HepG2 (cell line): ENCODE measurements around the gene TNK1. TPM values are rescaled to one million over a fixed set of nuclear protein-coding genes. Genes with fewer than 3 reads are reported as not detected.

Experiments used
- BRD4 ChIP-seq: sonication (generic); formaldehyde crosslinking; IDR thresholded peaks from 2 replicates; pipeline ENCODE4 v1.4.0; 2020; ENCODE audit warnings: missing genetic modification reagents
- CC2D1A ChIP-seq: sonication (generic); formaldehyde crosslinking; IDR thresholded peaks from 2 replicates; pipeline ENCODE4 v1.8.1; 2023; ENCODE audit warnings: mild to moderate bottlenecking, missing genetic modification reagents
- ELF1 ChIP-seq: sonication (generic); formaldehyde crosslinking; IDR thresholded peaks from 2 replicates; pipeline ENCODE4 v1.4.0; 2020; ENCODE audit warnings: missing genetic modification reagents
- ETS1 ChIP-seq: sonication (generic); formaldehyde crosslinking; IDR thresholded peaks from 2 replicates; pipeline ENCODE4 v1.4.0; 2020; ENCODE audit warnings: missing genetic modification reagents
- FIP1L1 ChIP-seq: fragments of 200-400 bp; formaldehyde crosslinking; IDR thresholded peaks from 2 replicates; pipeline ENCODE4 v1.6.1; 2018; ENCODE audit warnings: low read depth, mild to moderate bottlenecking, low read length, moderate library complexity, borderline replicate concordance; ENCODE audit not compliant: insufficient read depth
- FOXA3 ChIP-seq: IDR thresholded peaks from 2 replicates; pipeline ENCODE4 v1.6.1; 2016; ENCODE audit warnings: missing genetic modification reagents, missing compliant biosample characterization
- GTF2F1 ChIP-seq: fragments of 150-350 bp; IDR thresholded peaks from 2 replicates; pipeline ENCODE4 v1.6.1; 2014; ENCODE audit warnings: low read length
- HMG20B ChIP-seq: conservative IDR thresholded peaks from 2 replicates; pipeline ENCODE4 v1.6.1; 2016; ENCODE audit warnings: missing genetic modification reagents, missing compliant biosample characterization
- MATR3 ChIP-seq: sonication (generic); formaldehyde crosslinking; IDR thresholded peaks from 2 replicates; pipeline ENCODE4 v1.4.0; 2020; ENCODE audit warnings: missing genetic modification reagents
- NFKB2 ChIP-seq: sonication (generic); formaldehyde crosslinking; IDR thresholded peaks from 2 replicates; pipeline ENCODE4 v1.4.0; 2020; ENCODE audit warnings: missing genetic modification reagents, borderline replicate concordance
- NFYB ChIP-seq: sonication (generic); formaldehyde crosslinking; IDR thresholded peaks from 2 replicates; pipeline ENCODE4 v1.4.0; 2020; ENCODE audit warnings: missing genetic modification reagents
- PHF20 ChIP-seq: sonication (generic); formaldehyde crosslinking; IDR thresholded peaks from 2 replicates; pipeline ENCODE4 v1.5.0; 2020; ENCODE audit warnings: mild to moderate bottlenecking, missing genetic modification reagents
- PHF5A ChIP-seq: IDR thresholded peaks from one replicate; pipeline ENCODE4 v1.6.1; 2018; ENCODE audit warnings: low read depth, missing genetic modification reagents; ENCODE audit not compliant: unreplicated experiment
- THAP7 ChIP-seq: sonication (generic); formaldehyde crosslinking; IDR thresholded peaks from 2 replicates; pipeline ENCODE4 v1.8.1; 2023; ENCODE audit warnings: mild to moderate bottlenecking, missing genetic modification reagents
- YY1 ChIP-seq: IDR thresholded peaks from 2 replicates; pipeline ENCODE4 v1.6.1; 2011; ENCODE audit warnings: low read length, low read depth, moderate library complexity, mild to moderate bottlenecking; ENCODE audit not compliant: insufficient read depth, insufficient replicate concordance
- ZBTB21 ChIP-seq: sonication (generic); formaldehyde crosslinking; IDR thresholded peaks from 2 replicates; pipeline ENCODE4 v1.4.0; 2020; ENCODE audit warnings: missing genetic modification reagents
- ZFP82 ChIP-seq: sonication (generic); formaldehyde crosslinking; IDR thresholded peaks from 2 replicates; pipeline ENCODE4 v1.5.1; 2020; ENCODE audit warnings: mild to moderate bottlenecking, missing genetic modification reagents, borderline replicate concordance
- ZNF280B ChIP-seq: sonication (generic); formaldehyde crosslinking; IDR thresholded peaks from 2 replicates; pipeline ENCODE4 v1.5.0; 2020; ENCODE audit warnings: missing genetic modification reagents, mild to moderate bottlenecking, borderline replicate concordance
- ZNF30 ChIP-seq: sonication (generic); formaldehyde crosslinking; IDR thresholded peaks from 2 replicates; pipeline ENCODE4 v1.5.0; 2020; ENCODE audit warnings: mild to moderate bottlenecking, missing genetic modification reagents
- ZNF33A ChIP-seq: sonication (generic); formaldehyde crosslinking; IDR thresholded peaks from 2 replicates; pipeline ENCODE4 v1.5.1; 2020; ENCODE audit warnings: missing genetic modification reagents, mild to moderate bottlenecking, moderate library complexity, borderline replicate concordance
- ZNF800 ChIP-seq: sonication (generic); formaldehyde crosslinking; IDR thresholded peaks from 2 replicates; pipeline ENCODE4 v1.4.0; 2020; ENCODE audit warnings: missing genetic modification reagents
- ZNF83 ChIP-seq: sonication (generic); formaldehyde crosslinking; IDR thresholded peaks from 2 replicates; pipeline ENCODE4 v1.4.0; 2020; ENCODE audit warnings: missing genetic modification reagents, mild to moderate bottlenecking, borderline replicate concordance
- ZNF891 ChIP-seq: sonication (generic); formaldehyde crosslinking; IDR thresholded peaks from 2 replicates; pipeline ENCODE4 v1.5.0; 2020; ENCODE audit warnings: mild to moderate bottlenecking, missing genetic modification reagents
- ZSCAN31 ChIP-seq: sonication (generic); formaldehyde crosslinking; IDR thresholded peaks from 2 replicates; pipeline ENCODE4 v1.5.0; 2020; ENCODE audit warnings: low read depth, mild to moderate bottlenecking, missing genetic modification reagents
- polyA plus RNA-seq, 8 experiments: library from polyadenylated mRNA; depleted of rRNA in 3 of 8; stranded (reverse) in 7 of 8; unstranded in 1 of 8; fragments of >200 nt; fragmentation: Illumina TruSeq in 4 of 8; extraction: Trizol in 4 of 8; gene quantifications; 2 replicates each; pipeline versions ENCODE4 v1.2.1 to v1.2.3, GENCODE V29; 2011 to 2016; ENCODE audit warnings: low read depth in 4 of 8, missing spikeins in 1 of 8, mixed read lengths in 1 of 8; ENCODE audit not compliant: insufficient read depth in 1 of 8
- total RNA-seq, 5 experiments: library from RNA; depleted of rRNA; stranded (reverse); fragments of >200 nt; fragmentation: Illumina TruSeq; extraction: Trizol; gene quantifications; 2 replicates each; pipeline ENCODE4 v1.2.3, GENCODE V29; 2016; ENCODE audit warnings: low read depth in 1 of 5

The TNK1 gene
- total and polyA plus RNA-seq, 2 of the 13 experiments (the other 11 are each of a cell fraction or from before 2014, with no cell fraction given): 2.0 to 3.5 TPM

GRCh38 chr17:7394452-7395191 lies 13.7 kb downstream of the TNK1 start, which contains the start of gene PLSCR3 (continued):
- no peak for TF ChIP-seq THAP7 (CRISPR knock-in tag)
- peak; percentile 82 for TF ChIP-seq ZSCAN31
- TF ChIP-seq NFKB2 (CRISPR knock-in tag): peak; percentile 74; the same call in 1 of the 2 replicates
- peak; percentile 70 for TF ChIP-seq YY1
- no peak; the same call in 1 of the 2 replicates for TF ChIP-seq ZFP82
- 0 out of 2 replicates have a peak, but pooled peaks have one; percentile 48 for TF ChIP-seq ZNF280B
- 0 out of 2 replicates have a peak, but pooled peaks have one; percentile 60 for TF ChIP-seq ZNF83 (CRISPR knock-in tag)
- 0 out of 2 replicates have a peak, but pooled peaks have one; percentile 11 for TF ChIP-seq NFYB (CRISPR knock-in tag)
- no peak for TF ChIP-seq ETS1 (CRISPR knock-in tag)
- 0 out of 2 replicates have a peak, but pooled peaks have one; percentile 54 for TF ChIP-seq CC2D1A (CRISPR knock-in tag)
- no peak for TF ChIP-seq FIP1L1
- no peak; the same call in 1 of the 2 replicates for TF ChIP-seq ZNF891 (CRISPR knock-in tag)
- no peak for TF ChIP-seq ZNF30
- TF ChIP-seq ZNF33A (CRISPR knock-in tag): no peak
- no peak for TF ChIP-seq GTF2F1
- TF ChIP-seq ELF1 (CRISPR knock-in tag): peak; percentile 9; the same call in 1 of the 2 replicates
- no peak for TF ChIP-seq ZBTB21 (CRISPR knock-in tag)
- TF ChIP-seq HMG20B (CRISPR knock-in tag): no peak
- no peak for TF ChIP-seq ZNF800 (CRISPR knock-in tag)
- no peak for TF ChIP-seq FOXA3 (CRISPR knock-in tag)
- TF ChIP-seq MATR3 (CRISPR knock-in tag): no peak
- peak; percentile 37; the same call in 1 of the 2 replicates for TF ChIP-seq PHF20
- TF ChIP-seq PHF5A (CRISPR knock-in tag): peak; percentile 28
- no peak for TF ChIP-seq BRD4 (CRISPR knock-in tag)
